RWPE1 (cell line): ENCODE measurements around the gene ANO4.
"Not testable (repeated sequence)": the region's sequence is repeated elsewhere in the genome, so short reads cannot be mapped to it uniquely, and the experiment has no call there.

Experiments used
- CTCF ChIA-PET: fragments of 350-600 bp; sonication (Branson Sonifier 250); formaldehyde crosslinking; extraction: SDS; loops from one replicate; lab custom pipeline; 2021; lab: Yijun Ruan, JAX
- POLR2A ChIA-PET: fragments of 400-600 bp; formaldehyde crosslinking; extraction: SDS; loops from one replicate; lab custom pipeline; 2020; ENCODE audit warnings: antibody characterized with exemption; ENCODE audit not compliant: low non-redundant PET; lab: Yijun Ruan, JAX
- DNase-seq: peaks from one replicate; pipeline ENCODE4 v3.0.0; 2012; ENCODE audit warnings: low spot score
- H3K27ac ChIP-seq: fragments of 450-650 bp; 2 replicates; pipeline ENCODE4 v1.5.1; 2017
- TF ChIP-seq, protein P1 (sequence below): fragments of 450-650 bp; conservative IDR thresholded peaks from 2 replicates; pipeline ENCODE4 v1.5.1; 2017; ENCODE audit warnings: low read depth, mild to moderate bottlenecking

The ANO4 gene

DNA sequence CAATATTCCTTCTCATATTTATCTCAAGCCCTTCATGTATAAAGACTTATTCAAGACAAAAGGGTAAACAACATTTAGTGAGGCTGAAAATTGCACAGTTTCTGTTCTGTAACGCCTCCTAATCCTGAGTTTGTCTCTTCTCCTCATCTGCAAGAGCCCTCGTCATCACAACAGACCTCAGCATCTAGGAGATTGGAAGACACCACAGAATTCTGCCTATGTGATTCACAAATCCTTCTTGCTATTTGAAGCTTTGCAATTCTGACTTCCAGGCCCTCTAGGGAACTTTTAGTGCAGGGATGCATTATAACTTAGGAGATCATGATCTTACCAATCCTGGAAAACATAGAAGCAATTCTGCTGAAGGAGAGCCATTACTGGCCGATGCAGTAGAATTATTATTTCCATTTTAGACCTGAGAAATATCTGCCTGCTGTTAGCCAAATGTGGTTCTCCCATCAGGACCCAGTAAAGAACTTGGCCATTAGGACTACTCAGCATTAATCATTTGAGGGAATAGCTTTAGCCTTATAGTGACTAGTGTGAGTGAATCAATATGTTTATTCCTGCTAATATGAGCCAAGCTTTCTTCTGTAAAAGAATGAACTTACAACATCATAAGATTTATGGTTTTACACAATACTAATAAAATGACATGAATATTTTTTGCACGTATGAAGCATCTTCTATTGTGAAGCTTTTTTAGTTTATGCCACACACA is 119.5 kb downstream of the ANO4 start:
- TF ChIP-seq, protein P1, sequence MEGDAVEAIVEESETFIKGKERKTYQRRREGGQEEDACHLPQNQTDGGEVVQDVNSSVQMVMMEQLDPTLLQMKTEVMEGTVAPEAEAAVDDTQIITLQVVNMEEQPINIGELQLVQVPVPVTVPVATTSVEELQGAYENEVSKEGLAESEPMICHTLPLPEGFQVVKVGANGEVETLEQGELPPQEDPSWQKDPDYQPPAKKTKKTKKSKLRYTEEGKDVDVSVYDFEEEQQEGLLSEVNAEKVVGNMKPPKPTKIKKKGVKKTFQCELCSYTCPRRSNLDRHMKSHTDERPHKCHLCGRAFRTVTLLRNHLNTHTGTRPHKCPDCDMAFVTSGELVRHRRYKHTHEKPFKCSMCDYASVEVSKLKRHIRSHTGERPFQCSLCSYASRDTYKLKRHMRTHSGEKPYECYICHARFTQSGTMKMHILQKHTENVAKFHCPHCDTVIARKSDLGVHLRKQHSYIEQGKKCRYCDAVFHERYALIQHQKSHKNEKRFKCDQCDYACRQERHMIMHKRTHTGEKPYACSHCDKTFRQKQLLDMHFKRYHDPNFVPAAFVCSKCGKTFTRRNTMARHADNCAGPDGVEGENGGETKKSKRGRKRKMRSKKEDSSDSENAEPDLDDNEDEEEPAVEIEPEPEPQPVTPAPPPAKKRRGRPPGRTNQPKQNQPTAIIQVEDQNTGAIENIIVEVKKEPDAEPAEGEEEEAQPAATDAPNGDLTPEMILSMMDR, result no peak
- no peak for DNase-seq
- ChIA-PET CTCF (interaction anchor here (0.7 kb wide), 1 partner anchor 7 kb away, joined by 3 read pairs; no protein-coding TSS in a partner anchor), POLR2A (no interaction called here)
- H3K27ac ChIP-seq, result no peak overlapping the region

DNA sequence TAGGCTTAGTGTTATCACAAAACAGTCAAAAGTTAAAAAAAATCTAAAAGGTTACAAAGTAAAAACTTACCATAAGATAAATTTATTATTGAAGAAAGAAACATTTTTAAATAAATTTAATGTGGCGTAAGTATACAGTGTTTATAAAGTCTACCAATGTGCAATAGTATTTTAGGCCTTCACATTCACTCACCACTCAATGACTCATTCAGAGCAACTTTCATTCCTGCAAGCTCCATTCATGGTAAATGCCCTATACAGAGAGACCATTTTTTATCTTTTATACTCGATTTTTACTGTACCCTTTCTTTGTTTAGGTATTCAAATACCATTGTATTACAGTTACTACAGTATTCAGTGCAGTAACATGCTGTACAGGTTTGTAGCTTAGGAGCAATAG is 124.5 kb downstream of the ANO4 start:
- H3K27ac ChIP-seq, result no peak overlapping the region
- TF ChIP-seq, protein P1, result no peak
- DNase-seq, result no peak
- ChIA-PET CTCF (interaction anchor here (0.7 kb wide), 1 partner anchor 166 kb away, joined by 3 read pairs; no protein-coding TSS in a partner anchor), POLR2A (no interaction called here)

DNA sequence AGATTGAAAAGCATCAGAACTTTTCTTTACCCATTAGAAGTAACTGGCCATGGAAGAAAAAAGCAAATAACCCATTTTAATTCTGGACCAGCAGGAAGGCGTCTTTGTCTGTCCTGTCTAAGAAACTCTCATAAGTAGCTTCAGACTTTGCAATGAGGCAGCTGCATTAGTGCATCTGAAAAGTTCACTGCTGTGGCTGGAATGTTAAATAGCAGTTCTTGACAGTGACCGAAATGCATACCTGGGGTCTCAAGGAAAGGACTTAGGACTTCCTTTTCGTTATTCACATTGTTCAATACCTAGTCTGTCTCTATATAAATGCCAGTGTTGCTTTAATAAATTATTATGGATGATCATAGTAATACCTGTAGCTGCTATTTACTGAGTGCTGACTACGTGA is 125.9 kb downstream of the ANO4 start:
- no peak overlapping the region for H3K27ac ChIP-seq
- TF ChIP-seq, protein P1, result no peak
- CTCF ChIA-PET, result interaction anchor here (0.5 kb wide), 1 partner anchor 83 kb away, joined by 3 read pairs; no protein-coding TSS in a partner anchor
- DNase-seq, result no peak
- POLR2A ChIA-PET, result no interaction called here

DNA sequence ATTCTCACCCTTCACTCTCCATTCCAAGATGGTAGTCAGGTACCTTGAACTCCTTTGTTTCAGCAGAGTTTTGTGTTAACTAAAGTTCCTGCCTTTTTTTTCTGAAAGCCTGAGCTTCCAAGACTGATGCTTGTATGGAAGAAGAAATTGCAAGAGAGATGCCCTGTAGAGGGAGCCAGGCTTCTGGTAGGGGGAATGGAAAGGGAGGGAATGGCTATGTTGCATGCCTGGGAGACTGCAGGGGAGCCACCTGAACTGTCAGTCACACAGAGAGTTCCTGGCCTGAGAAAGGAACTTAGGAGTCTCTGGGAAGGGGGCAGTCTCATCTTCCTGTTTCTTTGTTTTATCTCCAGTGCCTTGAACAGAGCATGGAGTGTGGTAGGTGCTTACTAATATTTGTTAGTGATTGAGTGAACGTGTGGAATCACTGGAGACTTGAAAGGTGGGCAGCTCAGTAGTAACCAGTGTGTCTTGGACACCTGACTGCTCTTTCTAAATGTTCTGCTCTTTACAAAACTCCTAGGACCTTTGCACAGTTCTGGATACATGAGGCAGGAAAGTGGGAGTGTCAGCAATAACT is 132.2 kb downstream of the ANO4 start:
- POLR2A ChIA-PET, result no interaction called here
- TF ChIP-seq, protein P1, result no peak
- DNase-seq, result peak; percentile 10
- no peak overlapping the region for H3K27ac ChIP-seq
- CTCF ChIA-PET, result interaction anchor here (0.6 kb wide), 1 partner anchor 421 kb away, joined by 3 read pairs; no protein-coding TSS in a partner anchor

DNA sequence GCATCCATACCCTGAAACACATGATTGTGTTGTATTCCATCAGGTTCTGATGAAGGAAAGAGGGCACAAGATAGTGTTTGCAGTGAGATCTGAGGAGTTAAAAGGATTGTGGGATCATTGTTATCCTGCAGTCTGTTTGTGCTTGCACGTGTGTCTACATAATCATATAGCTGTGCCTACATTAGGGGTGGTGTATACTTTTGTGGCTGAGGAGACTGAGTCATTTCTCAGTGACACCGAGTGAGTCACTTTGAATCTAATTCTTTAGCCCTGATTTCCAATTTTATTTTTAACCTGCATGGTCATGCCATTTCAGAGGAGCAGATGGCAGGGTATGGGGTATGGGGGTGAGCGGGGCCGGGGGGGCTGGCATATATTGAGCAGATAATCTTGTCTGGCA is 133.2 kb downstream of the ANO4 start:
- DNase-seq, result peak; percentile 58

DNA sequence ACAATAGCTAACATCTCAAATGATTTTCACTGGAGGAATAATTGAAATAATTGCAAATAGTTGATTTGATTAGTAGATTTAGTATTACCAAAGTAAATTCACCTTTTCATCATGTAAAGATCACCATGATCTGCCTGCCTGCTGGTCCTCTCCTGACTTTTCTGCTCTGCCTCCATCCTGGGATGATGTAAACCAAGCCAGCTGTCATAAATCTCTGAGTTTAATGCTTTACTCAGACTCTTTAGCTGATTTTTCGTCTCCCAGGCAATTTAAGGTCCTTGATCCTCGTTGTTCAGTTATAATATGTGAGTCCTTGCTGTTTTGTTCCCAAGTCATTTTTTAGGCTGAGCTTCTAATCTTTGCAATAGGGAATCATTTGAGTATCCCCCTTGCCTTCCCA is 138.0 kb downstream of the ANO4 start:
- ChIA-PET CTCF (no interaction called here), POLR2A (interaction anchor here (0.7 kb wide), 1 partner anchor 343 kb away, joined by 4 read pairs; no protein-coding TSS in a partner anchor)
- TF ChIP-seq, protein P1, result no peak
- DNase-seq, result no peak
- no peak overlapping the region for H3K27ac ChIP-seq

More for the DNA sequence above, 133.2 kb downstream of the ANO4 start:
- CTCF ChIA-PET, result no interaction called here
- TF ChIP-seq, protein P1, result no peak
- POLR2A ChIA-PET, result no interaction called here
- H3K27ac ChIP-seq, result no peak overlapping the region

DNA sequence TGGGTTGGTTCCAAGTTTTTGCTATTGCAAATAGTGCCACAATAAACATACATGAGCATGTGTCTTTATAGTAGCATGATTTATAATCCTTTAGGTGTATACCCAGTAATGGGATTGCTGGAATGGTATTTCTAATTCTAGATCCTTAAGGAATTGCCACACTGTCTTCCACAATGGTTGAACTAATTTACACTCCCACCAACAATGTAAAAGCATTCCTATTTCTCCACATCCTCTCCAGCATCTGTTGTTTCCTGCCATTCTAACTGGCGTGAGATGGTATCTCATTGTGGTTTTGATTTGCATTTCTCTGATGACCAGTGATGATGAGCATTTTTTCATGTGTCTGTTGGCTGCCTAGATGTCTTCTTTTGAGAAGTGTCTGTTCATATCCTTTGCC is 139.0 kb downstream of the ANO4 start:
- H3K27ac ChIP-seq, CTCF ChIA-PET, POLR2A ChIA-PET, DNase-seq: not testable (repeated sequence)
